A673 (cell line): ENCODE results near the gene USP14.

ENCODE experiments used
- EZH2 ChIP-seq: fragments of 200-600 bp; sonication (generic); IDR thresholded peaks from 2 replicates; pipeline ENCODE4 v1.6.1; 2017; ENCODE audit warnings: borderline replicate concordance, low read depth, mild to moderate bottlenecking, mixed read lengths, antibody characterized with exemption, low read length; ENCODE audit not compliant: poor library complexity, severe bottlenecking
- TF ChIP-seq, protein P1 (sequence below): fragments of 300-800, 200-600 bp; sonication (generic); conservative IDR thresholded peaks from 2 replicates; pipeline ENCODE4 v1.5.1; 2017; ENCODE audit warnings: low read depth, mild to moderate bottlenecking, antibody characterized with exemption, low read length, moderate library complexity, mixed read lengths

DNA sequence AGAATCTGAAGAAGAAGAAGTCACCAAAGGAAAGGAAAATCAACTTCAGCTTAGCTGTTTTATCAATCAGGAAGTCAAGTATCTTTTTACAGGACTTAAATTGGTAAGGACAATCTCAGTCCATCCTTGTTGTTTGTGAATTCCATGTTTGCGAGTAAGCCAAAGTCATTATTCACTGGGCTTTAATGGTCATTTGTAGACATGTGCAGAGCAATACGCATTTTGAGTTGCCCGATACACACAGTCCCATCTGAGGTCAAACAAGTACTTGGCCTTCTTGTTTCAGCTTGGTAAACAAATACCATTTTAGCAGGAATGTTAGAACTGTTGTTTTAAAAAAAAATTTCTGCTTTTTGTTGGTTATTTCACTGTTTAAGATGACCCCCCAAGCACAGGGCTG is 40.9 kb downstream of the USP14 start:
- TF ChIP-seq, protein P1, sequence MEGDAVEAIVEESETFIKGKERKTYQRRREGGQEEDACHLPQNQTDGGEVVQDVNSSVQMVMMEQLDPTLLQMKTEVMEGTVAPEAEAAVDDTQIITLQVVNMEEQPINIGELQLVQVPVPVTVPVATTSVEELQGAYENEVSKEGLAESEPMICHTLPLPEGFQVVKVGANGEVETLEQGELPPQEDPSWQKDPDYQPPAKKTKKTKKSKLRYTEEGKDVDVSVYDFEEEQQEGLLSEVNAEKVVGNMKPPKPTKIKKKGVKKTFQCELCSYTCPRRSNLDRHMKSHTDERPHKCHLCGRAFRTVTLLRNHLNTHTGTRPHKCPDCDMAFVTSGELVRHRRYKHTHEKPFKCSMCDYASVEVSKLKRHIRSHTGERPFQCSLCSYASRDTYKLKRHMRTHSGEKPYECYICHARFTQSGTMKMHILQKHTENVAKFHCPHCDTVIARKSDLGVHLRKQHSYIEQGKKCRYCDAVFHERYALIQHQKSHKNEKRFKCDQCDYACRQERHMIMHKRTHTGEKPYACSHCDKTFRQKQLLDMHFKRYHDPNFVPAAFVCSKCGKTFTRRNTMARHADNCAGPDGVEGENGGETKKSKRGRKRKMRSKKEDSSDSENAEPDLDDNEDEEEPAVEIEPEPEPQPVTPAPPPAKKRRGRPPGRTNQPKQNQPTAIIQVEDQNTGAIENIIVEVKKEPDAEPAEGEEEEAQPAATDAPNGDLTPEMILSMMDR = no peak
- TF ChIP-seq EZH2 = no peak
